Measurements from ENCODE around the gene CERK. TPM values are rescaled to one million over a fixed set of nuclear protein-coding genes. Genes with fewer than 3 reads are reported as not detected.

The CERK gene
- total RNA-seq, 1 donor from 2014 or later, result 50.7 TPM

GRCh38 chr22:46747646-46748045 is 9.6 kb upstream of the CERK start:
- TF ChIP-seq CTCF (IDR thresholded peaks at IDR 0.05; ENCODE audit: unreplicated experiment), result no peak
- peaks cover 15% of the 10 kb centered on the region for H3K27me3 Mint-ChIP-seq (ENCODE audit: low read depth)
- peaks cover 14% of the 10 kb centered on the region for H3K4me1 Mint-ChIP-seq
- no peak overlapping the region for H3K27ac Mint-ChIP-seq
- H3K4me3 Mint-ChIP-seq, result no peak overlapping the region
- DNase-seq (ENCODE audit: low spot score in 2 of 2, unreplicated experiment in 2 of 2), result no peak
- no peaks in the 10 kb centered on the region for H3K36me3 Mint-ChIP-seq
- H3K9me3 Mint-ChIP-seq, result no peaks in the 10 kb centered on the region

- peaks cover 15% of the 10 kb centered on the region for H3K4me1 Mint-ChIP-seq
- H3K27me3 Mint-ChIP-seq (ENCODE audit: low read depth), result peaks cover 15% of the 10 kb centered on the region
- H3K27ac Mint-ChIP-seq, result no peak overlapping the region
- DNase-seq (ENCODE audit: low spot score in 2 of 2, unreplicated experiment in 2 of 2), result no peak
- H3K36me3 Mint-ChIP-seq, result no peaks in the 10 kb centered on the region
- no peak for TF ChIP-seq CTCF (IDR thresholded peaks at IDR 0.05; ENCODE audit: unreplicated experiment)
- no peak overlapping the region for H3K4me3 Mint-ChIP-seq
- no peaks in the 10 kb centered on the region for H3K9me3 Mint-ChIP-seq
Observed at GRCh38 chr22:46746620-46747019, 8.6 kb upstream of the CERK start.

- DNase-seq (ENCODE audit: low spot score in 2 of 2, unreplicated experiment in 2 of 2), result no peak
- Mint-ChIP-seq H3K4me1 (peaks cover 15% of the 10 kb centered on the region), H3K27ac (no peak overlapping the region), H3K36me3 (no peaks in the 10 kb centered on the region), H3K4me3 (no peak overlapping the region), H3K9me3 (no peaks in the 10 kb centered on the region), H3K27me3 (ENCODE audit: low read depth) (peaks cover 15% of the 10 kb centered on the region)
- no peak for TF ChIP-seq CTCF (IDR thresholded peaks at IDR 0.05; ENCODE audit: unreplicated experiment)
Observed at GRCh38 chr22:46746192-46746591, 8.1 kb upstream of the CERK start.

GRCh38 chr22:46744581-46744980 is 6.5 kb upstream of the CERK start:
- H3K27ac Mint-ChIP-seq, result no peak overlapping the region

GRCh38 chr22:46742576-46743221 is 4.6 kb upstream of the CERK start:
- Mint-ChIP-seq H3K9me3 (no peaks in the 10 kb centered on the region), H3K4me1 (peaks cover 13% of the 10 kb centered on the region), H3K27ac (peak overlapping the region; percentile 43), H3K27me3 (ENCODE audit: low read depth) (peaks cover 13% of the 10 kb centered on the region), H3K4me3 (no peak overlapping the region), H3K36me3 (no peaks in the 10 kb centered on the region)
- TF ChIP-seq CTCF (IDR thresholded peaks at IDR 0.05; ENCODE audit: unreplicated experiment), result no peak
- DNase-seq (ENCODE audit: low spot score in 2 of 2, unreplicated experiment in 2 of 2), result no peak

More at GRCh38 chr22:46744581-46744980, 6.5 kb upstream of the CERK start:
- DNase-seq (ENCODE audit: low spot score in 2 of 2, unreplicated experiment in 2 of 2), result no peak
- Mint-ChIP-seq H3K9me3 (no peaks in the 10 kb centered on the region), H3K27me3 (ENCODE audit: low read depth) (peaks cover 15% of the 10 kb centered on the region), H3K4me1 (peaks cover 11% of the 10 kb centered on the region), H3K4me3 (no peak overlapping the region), H3K36me3 (no peaks in the 10 kb centered on the region)
- no peak for TF ChIP-seq CTCF (IDR thresholded peaks at IDR 0.05; ENCODE audit: unreplicated experiment)

Data from mesothelial cell of epicardium (in vitro differentiated cells).